ENCODE results near the gene SRF.

Gene SRF

GRCh38 chr6:43147691-43148477 lies 23.2 kb upstream of the SRF start:
- Histone ChIP-seq H3K36me3 (ENCODE audit: control insufficient read depth, insufficient read depth, low read length) (no peaks in the 10 kb centered on the region), H3K4me3 (replicated peaks; ENCODE audit: low read depth, low read length) (no peak overlapping the region), H3K27me3 (replicated peaks; ENCODE audit: control insufficient read depth, insufficient read depth, low read length) (no peaks in the 10 kb centered on the region)
- TF ChIP-seq, protein P1, sequence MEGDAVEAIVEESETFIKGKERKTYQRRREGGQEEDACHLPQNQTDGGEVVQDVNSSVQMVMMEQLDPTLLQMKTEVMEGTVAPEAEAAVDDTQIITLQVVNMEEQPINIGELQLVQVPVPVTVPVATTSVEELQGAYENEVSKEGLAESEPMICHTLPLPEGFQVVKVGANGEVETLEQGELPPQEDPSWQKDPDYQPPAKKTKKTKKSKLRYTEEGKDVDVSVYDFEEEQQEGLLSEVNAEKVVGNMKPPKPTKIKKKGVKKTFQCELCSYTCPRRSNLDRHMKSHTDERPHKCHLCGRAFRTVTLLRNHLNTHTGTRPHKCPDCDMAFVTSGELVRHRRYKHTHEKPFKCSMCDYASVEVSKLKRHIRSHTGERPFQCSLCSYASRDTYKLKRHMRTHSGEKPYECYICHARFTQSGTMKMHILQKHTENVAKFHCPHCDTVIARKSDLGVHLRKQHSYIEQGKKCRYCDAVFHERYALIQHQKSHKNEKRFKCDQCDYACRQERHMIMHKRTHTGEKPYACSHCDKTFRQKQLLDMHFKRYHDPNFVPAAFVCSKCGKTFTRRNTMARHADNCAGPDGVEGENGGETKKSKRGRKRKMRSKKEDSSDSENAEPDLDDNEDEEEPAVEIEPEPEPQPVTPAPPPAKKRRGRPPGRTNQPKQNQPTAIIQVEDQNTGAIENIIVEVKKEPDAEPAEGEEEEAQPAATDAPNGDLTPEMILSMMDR (IDR thresholded peaks at IDR 0.05; ENCODE audit: insufficient read depth, low read length, poor library complexity, severe bottlenecking), result no peak
- DNase-seq (ENCODE audit: extremely low read depth, insufficient read length), result no peak

- Histone ChIP-seq H3K36me3 (ENCODE audit: control insufficient read depth, insufficient read depth, low read length) (no peaks in the 10 kb centered on the region), H3K4me3 (replicated peaks; ENCODE audit: low read depth, low read length) (no peak overlapping the region), H3K27me3 (replicated peaks; ENCODE audit: control insufficient read depth, insufficient read depth, low read length) (no peaks in the 10 kb centered on the region)
- no peak for DNase-seq (ENCODE audit: extremely low read depth, insufficient read length)
- TF ChIP-seq, protein P1 (IDR thresholded peaks at IDR 0.05; ENCODE audit: insufficient read depth, low read length, poor library complexity, severe bottlenecking), result no peak
Measured at GRCh38 chr6:43149265-43149664, 21.8 kb upstream of the SRF start.

- TF ChIP-seq, protein P1 (IDR thresholded peaks at IDR 0.05; ENCODE audit: insufficient read depth, low read length, poor library complexity, severe bottlenecking), result no peak
- no peaks in the 10 kb centered on the region for H3K27me3 ChIP-seq (replicated peaks; ENCODE audit: control insufficient read depth, insufficient read depth, low read length)
- H3K4me3 ChIP-seq (replicated peaks; ENCODE audit: low read depth, low read length), result no peak overlapping the region
- DNase-seq (ENCODE audit: extremely low read depth, insufficient read length), result no peak
- no peaks in the 10 kb centered on the region for H3K36me3 ChIP-seq (ENCODE audit: control insufficient read depth, insufficient read depth, low read length)
Measured at GRCh38 chr6:43150051-43150751, 20.9 kb upstream of the SRF start.

- Histone ChIP-seq H3K36me3 (ENCODE audit: control insufficient read depth, insufficient read depth, low read length) (no peaks in the 10 kb centered on the region), H3K27me3 (replicated peaks; ENCODE audit: control insufficient read depth, insufficient read depth, low read length) (no peaks in the 10 kb centered on the region), H3K4me3 (replicated peaks; ENCODE audit: low read depth, low read length) (no peak overlapping the region)
- TF ChIP-seq, protein P1 (IDR thresholded peaks at IDR 0.05; ENCODE audit: insufficient read depth, low read length, poor library complexity, severe bottlenecking), result no peak
- DNase-seq (ENCODE audit: extremely low read depth, insufficient read length), result no peak
Measured at GRCh38 chr6:43159599-43159998, 11.5 kb upstream of the SRF start.

GRCh38 chr6:43163899-43164298 lies 7.2 kb upstream of the SRF start:
- TF ChIP-seq, protein P1 (IDR thresholded peaks at IDR 0.05; ENCODE audit: insufficient read depth, low read length, poor library complexity, severe bottlenecking), result no peak
- Histone ChIP-seq H3K27me3 (replicated peaks; ENCODE audit: control insufficient read depth, insufficient read depth, low read length) (no peaks in the 10 kb centered on the region), H3K4me3 (replicated peaks; ENCODE audit: low read depth, low read length) (no peak overlapping the region), H3K36me3 (ENCODE audit: control insufficient read depth, insufficient read depth, low read length) (no peaks in the 10 kb centered on the region)
- no peak for DNase-seq (ENCODE audit: extremely low read depth, insufficient read length)
